Fibroblast of pulmonary artery (primary cell): ENCODE measurements around the gene ZNF600.
A peak's percentile ranks its signal among the peaks of the same experiment; 100 is the strongest.
"Not testable (repeated sequence)": the region's sequence is repeated elsewhere in the genome, so short reads cannot be mapped to it uniquely, and the experiment has no call there.

ENCODE experiments used
- DNase-seq: peaks from one replicate; pipeline ENCODE4 v3.0.0-alpha.2; 2010; ENCODE audit warnings: low read depth
- H3K4me3 ChIP-seq: replicated peaks from 2 replicates; pipeline ENCODE4 v1.5.1; 2011; ENCODE audit warnings: low read depth, mild to moderate bottlenecking, control low read depth, low read length, moderate library complexity
- TF ChIP-seq, protein P1 (sequence below): IDR thresholded peaks from 2 replicates; pipeline ENCODE4 v1.5.1; 2011; ENCODE audit warnings: mild to moderate bottlenecking, control low read depth, low read length, inconsistent platforms; ENCODE audit errors: missing control alignments

Gene ZNF600

DNA sequence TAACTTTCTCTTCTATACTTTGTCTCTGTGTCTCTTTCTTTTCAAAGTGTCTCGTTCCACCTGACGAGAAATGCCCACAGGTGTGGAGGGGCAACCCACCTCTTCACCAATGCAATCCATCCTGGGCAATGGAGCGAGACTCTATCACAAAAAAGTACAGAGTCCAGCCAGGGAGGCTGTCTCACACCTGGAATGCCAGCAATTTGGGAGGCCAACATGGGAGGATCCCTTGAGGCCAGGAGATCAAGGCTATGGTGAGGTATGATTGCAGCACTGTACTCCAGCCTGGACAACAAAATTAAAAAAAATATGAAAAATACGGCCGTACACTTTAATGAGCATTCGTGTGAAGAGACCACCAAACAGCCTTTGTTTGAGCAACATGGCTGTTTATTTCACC, 2.8 kb upstream of the ZNF600 start:
- no peak for DNase-seq
- TF ChIP-seq, protein P1, sequence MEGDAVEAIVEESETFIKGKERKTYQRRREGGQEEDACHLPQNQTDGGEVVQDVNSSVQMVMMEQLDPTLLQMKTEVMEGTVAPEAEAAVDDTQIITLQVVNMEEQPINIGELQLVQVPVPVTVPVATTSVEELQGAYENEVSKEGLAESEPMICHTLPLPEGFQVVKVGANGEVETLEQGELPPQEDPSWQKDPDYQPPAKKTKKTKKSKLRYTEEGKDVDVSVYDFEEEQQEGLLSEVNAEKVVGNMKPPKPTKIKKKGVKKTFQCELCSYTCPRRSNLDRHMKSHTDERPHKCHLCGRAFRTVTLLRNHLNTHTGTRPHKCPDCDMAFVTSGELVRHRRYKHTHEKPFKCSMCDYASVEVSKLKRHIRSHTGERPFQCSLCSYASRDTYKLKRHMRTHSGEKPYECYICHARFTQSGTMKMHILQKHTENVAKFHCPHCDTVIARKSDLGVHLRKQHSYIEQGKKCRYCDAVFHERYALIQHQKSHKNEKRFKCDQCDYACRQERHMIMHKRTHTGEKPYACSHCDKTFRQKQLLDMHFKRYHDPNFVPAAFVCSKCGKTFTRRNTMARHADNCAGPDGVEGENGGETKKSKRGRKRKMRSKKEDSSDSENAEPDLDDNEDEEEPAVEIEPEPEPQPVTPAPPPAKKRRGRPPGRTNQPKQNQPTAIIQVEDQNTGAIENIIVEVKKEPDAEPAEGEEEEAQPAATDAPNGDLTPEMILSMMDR: no peak
- H3K4me3 ChIP-seq: no peak overlapping the region

DNA sequence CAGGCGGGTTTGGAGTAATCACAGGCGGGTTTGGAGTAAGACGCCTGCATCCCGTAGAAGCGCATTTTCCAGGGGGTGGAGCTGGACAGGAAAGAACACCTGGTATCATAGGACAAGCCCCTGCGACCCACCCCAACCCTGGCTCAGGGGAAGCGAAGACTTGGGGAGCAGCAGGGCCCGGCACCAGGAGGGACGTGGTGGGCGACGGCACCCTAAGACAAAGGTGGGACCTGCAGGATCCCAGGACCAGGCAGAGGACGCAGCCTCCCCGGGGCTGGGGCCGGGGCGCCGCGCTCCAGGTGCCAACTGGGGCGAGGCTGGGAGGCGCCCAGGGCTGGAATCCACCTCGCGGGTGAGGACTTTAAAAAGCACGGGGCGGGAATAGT, 520 bp downstream of the ZNF600 start:
- peak overlapping the region; percentile 73 for H3K4me3 ChIP-seq
- DNase-seq: no peak
- TF ChIP-seq, protein P1: no peak

DNA sequence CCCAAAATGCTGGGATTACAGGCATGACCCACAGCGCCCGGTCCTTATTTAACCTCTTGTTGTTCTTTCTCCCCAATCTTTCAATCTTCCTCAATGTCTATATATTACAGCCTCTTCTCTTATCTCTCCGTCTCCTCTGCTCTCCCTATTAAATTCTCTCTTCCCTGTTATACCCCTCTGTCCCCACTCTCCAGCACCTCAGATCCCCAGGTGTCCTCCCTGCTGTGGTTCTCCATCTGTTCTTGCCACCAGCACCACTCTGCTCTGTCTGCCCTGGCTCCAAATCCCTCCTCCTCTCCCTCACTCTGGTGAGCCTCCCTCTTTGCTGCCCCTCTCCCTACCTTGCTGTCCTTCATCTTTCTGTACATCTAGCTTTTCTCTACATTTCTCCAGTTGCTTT, 1.1 kb downstream of the ZNF600 start:
- no peak overlapping the region for H3K4me3 ChIP-seq
- no peak for DNase-seq
- TF ChIP-seq, protein P1: no peak

DNA sequence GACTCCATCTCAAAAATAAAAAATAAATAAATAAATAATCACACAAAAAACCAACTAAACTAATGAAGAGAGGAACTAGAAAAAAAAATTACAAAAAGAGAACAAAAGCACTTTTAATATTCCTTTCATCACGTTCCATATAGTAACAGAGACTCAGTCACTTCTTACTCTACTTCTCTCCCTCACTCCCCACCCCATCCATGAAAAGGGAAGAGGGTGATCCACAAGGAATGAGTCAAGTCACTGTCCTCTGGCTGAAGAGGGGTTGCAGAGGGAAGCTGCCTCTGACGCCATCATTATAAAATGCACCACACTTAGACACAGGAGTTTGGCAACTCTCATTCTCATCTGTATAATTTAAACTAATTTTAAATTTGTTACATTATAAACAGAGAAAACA, 3.7 kb downstream of the ZNF600 start:
- not testable (repeated sequence) for DNase-seq

DNA sequence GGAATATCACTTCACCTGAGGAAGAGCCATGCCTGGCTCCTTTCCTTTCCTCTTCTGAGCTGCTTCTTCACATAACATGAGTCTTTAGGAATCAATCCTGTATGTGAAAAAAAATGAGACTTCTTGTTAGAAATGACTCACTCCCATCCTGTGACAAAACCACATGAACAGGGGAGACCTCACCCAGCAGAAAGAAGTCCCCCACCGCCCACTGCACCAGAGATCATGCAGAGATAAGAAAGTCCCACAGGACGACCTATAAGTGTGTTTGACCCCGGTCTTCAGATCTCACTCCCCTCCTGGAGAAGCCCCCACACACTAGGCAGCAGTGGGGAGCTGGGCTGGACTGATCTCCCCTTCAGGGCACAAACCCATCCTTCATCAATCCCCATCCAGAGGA, 7.8 kb downstream of the ZNF600 start:
- no peak for DNase-seq
- H3K4me3 ChIP-seq: no peak overlapping the region
- TF ChIP-seq, protein P1: no peak

More for the DNA sequence above, 3.7 kb downstream of the ZNF600 start:
- not testable (repeated sequence) for H3K4me3 ChIP-seq

DNA sequence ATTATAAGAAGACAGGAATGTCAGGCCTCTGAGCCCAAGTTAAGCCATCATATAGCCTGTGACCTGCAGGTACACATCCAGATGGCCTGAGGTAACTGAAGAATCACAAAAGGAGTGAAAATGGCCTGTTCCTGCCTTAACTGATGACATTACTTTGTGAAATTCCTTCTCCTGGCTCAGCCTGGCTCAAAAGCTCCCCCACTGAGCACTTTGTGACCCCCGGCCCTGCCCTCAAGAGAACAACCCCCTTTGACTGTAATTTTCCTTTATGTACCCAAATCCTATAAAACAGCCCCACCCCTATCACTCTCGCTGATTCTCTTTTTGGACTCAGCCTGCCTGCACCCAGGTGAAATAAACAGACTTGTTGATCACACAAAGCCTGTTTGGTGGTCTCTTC, 30.1 kb downstream of the ZNF600 start:
- not testable (repeated sequence) for H3K4me3 ChIP-seq, DNase-seq

DNA sequence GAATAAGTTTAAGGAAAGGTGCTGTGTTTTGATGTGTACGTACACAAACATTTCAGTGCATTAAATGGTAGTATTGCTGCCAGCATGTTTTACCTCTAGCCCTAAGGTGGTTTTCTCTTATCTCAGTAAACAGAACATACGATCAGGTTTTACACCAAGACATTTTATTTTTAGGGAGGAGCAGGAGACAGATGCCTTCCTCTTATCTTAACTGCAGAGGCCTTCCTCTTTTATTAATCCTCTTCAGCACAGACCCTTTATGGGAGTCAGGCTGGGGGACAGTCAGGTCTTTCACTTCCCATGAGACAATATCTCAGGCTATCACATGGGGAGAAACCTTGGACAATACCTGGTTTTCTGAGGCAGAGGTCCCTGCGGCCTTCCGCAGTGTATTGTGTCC, 36.8 kb downstream of the ZNF600 start:
- DNase-seq: no peak
- TF ChIP-seq, protein P1: no peak
- H3K4me3 ChIP-seq: no peak overlapping the region

DNA sequence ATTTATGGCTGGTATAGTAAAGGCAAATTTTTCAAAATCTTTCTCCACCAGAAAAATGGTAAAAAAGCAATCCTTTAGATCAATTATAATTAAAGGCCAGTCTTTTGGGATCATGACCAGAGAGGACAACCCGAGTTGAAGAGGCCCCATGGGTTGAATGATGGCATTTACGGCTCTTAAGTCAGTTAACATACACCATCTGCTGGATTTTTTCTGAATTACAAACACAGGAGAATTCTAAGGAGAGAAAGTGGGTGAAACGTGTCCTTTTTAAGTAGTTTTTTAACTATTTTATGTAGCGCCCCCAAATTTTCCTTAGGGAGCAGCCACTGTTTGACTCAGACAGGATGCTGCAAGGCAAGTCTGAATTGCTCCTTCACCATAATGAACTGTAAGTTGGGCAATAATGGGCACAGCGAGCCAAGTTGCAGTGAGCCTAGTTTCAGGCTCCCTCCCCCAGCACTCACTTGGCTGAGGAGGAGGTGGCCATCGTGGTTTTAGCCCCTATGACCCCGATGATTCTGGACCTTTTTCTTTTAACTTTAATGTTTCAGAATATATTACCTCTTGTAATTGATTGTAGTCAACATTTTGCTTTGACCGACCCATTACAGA, 38.1 kb downstream of the ZNF600 start:
- no peak overlapping the region for H3K4me3 ChIP-seq
- TF ChIP-seq, protein P1: peak; percentile 34
- DNase-seq: peak; percentile 61

DNA sequence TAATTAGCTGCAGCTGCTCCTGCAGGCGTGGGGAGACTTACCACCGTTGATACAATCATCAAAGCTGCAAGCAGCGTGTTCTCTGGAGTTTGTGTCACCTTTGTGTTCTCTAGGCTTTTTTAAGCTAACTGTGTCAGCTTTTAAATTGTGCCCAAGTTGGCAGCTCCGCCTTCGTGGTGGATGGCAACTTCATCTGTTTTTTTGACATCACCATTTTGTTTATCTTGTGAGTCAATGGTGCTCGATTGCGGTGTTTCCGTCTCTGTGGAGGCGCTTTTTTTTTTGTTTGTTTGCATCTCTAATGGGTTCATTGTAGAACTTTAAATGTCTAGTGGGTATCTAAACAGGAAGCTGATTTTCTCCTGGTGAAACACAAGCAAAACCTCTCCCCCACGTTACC, 40.7 kb downstream of the ZNF600 start:
- DNase-seq: peak; percentile 2
- not testable (repeated sequence) for H3K4me3 ChIP-seq
